GM18517 (cell line): ENCODE results near the gene MET.
A peak's percentile ranks its signal among the peaks of the same experiment; 100 is the strongest.
"Not testable (repeated sequence)": the region's sequence is repeated elsewhere in the genome, so short reads cannot be mapped to it uniquely, and the experiment has no call there.

Experiments used
- ATAC-seq: cut with Tn5 transposase; IDR thresholded peaks from one replicate; pipeline ENCODE4 v1.9.1; 2021; ENCODE audit warnings: mild to moderate bottlenecking, moderate library complexity; ENCODE audit not compliant: unreplicated experiment

Gene MET

GRCh38 chr7:116802746-116803152 lies 130.8 kb downstream of the MET start:
- ATAC-seq = peak; percentile 87

- ATAC-seq = no peak
Measured at GRCh38 chr7:116804471-116804870, 132.5 kb downstream of the MET start.

GRCh38 chr7:116805100-116805544 lies 133.1 kb downstream of the MET start:
- ATAC-seq = no peak

- no peak for ATAC-seq
Measured at GRCh38 chr7:116806046-116806944, 134.3 kb downstream of the MET start.

GRCh38 chr7:116807011-116807560 lies 135.1 kb downstream of the MET start:
- no peak for ATAC-seq

GRCh38 chr7:116809636-116810266 lies 137.8 kb downstream of the MET start:
- no peak for ATAC-seq

GRCh38 chr7:116810267-116811116 lies 138.5 kb downstream of the MET start:
- no peak for ATAC-seq

- ATAC-seq = no peak
Measured at GRCh38 chr7:116811768-116812167, 139.8 kb downstream of the MET start.

- no peak for ATAC-seq
Measured at GRCh38 chr7:116812860-116813259, 140.9 kb downstream of the MET start.

GRCh38 chr7:116813371-116813770 lies 141.4 kb downstream of the MET start:
- ATAC-seq = not testable (repeated sequence)

- no peak for ATAC-seq
Measured at GRCh38 chr7:116815041-116815440, 143.0 kb downstream of the MET start.

- ATAC-seq = no peak
Measured at GRCh38 chr7:116820149-116820548, 148.2 kb downstream of the MET start.

GRCh38 chr7:116821647-116822046 lies 149.7 kb downstream of the MET start:
- ATAC-seq = not testable (repeated sequence)

GRCh38 chr7:116824449-116824848 lies 152.5 kb downstream of the MET start:
- no peak for ATAC-seq

GRCh38 chr7:116828281-116828680 lies 156.3 kb downstream of the MET start:
- no peak for ATAC-seq

- no peak for ATAC-seq
Measured at GRCh38 chr7:116829041-116829440, 157.0 kb downstream of the MET start.

GRCh38 chr7:116829493-116829892 lies 157.5 kb downstream of the MET start:
- no peak for ATAC-seq

- no peak for ATAC-seq
Measured at GRCh38 chr7:116832692-116833091, 160.7 kb downstream of the MET start.

GRCh38 chr7:116834815-116835504 lies 163.0 kb downstream of the MET start:
- ATAC-seq = no peak

GRCh38 chr7:116836048-116836447 lies 164.1 kb downstream of the MET start:
- ATAC-seq = no peak
